Suppressor macrophage treated with lipopolysaccharide for 1 hour (primary cell): ENCODE data around the gene DNAH9.

Source experiments
- DNase-seq, 3 donors: peaks; one replicate each; pipeline ENCODE4 v3.0.0-alpha.2; 2020 to 2022

The DNAH9 gene

GRCh38 chr17:11598274-11599221, at the start of gene DNAH9:
Gene DNAH9 (plus strand): TSS chr17:11598470. CDS start chr17:11598499, 29 bp downstream.
- peak; percentile 13 to 20 (median 17) for DNase-seq

- DNase-seq: no peak
Observed at GRCh38 chr17:11550431-11550830, 47.8 kb upstream of the DNAH9 start.

- DNase-seq: no peak
Observed at GRCh38 chr17:11551442-11551841, 46.8 kb upstream of the DNAH9 start.

- no peak for DNase-seq
Observed at GRCh38 chr17:11553135-11553534, 45.1 kb upstream of the DNAH9 start.

- DNase-seq: no peak
Observed at GRCh38 chr17:11554042-11554441, 44.2 kb upstream of the DNAH9 start.

- DNase-seq: no peak
Observed at GRCh38 chr17:11554542-11554941, 43.7 kb upstream of the DNAH9 start.

GRCh38 chr17:11555530-11555929, 42.7 kb upstream of the DNAH9 start:
- DNase-seq: no peak

- no peak for DNase-seq
Observed at GRCh38 chr17:11557727-11558452, 40.4 kb upstream of the DNAH9 start.

- no peak for DNase-seq
Observed at GRCh38 chr17:11558681-11559234, 39.5 kb upstream of the DNAH9 start.

- no peak for DNase-seq
Observed at GRCh38 chr17:11559601-11560000, 38.7 kb upstream of the DNAH9 start.

GRCh38 chr17:11561281-11561680, 37.0 kb upstream of the DNAH9 start:
- DNase-seq: no peak

- no peak for DNase-seq
Observed at GRCh38 chr17:11561702-11562101, 36.6 kb upstream of the DNAH9 start.

- DNase-seq: no peak
Observed at GRCh38 chr17:11564589-11565380, 33.5 kb upstream of the DNAH9 start.

- no peak for DNase-seq
Observed at GRCh38 chr17:11565591-11565990, 32.7 kb upstream of the DNAH9 start.

GRCh38 chr17:11578998-11579397, 19.3 kb upstream of the DNAH9 start:
- no peak for DNase-seq

GRCh38 chr17:11580677-11581076, 17.6 kb upstream of the DNAH9 start:
- no peak for DNase-seq

GRCh38 chr17:11582217-11582616, 16.1 kb upstream of the DNAH9 start:
- DNase-seq: no peak

GRCh38 chr17:11583306-11583992, 14.8 kb upstream of the DNAH9 start:
- DNase-seq: no peak

- no peak for DNase-seq
Observed at GRCh38 chr17:11589716-11590115, 8.6 kb upstream of the DNAH9 start.

GRCh38 chr17:11601661-11602060, 3.4 kb downstream of the DNAH9 start:
- DNase-seq: no peak

GRCh38 chr17:11608396-11608795, 10.1 kb downstream of the DNAH9 start:
- DNase-seq: no peak

GRCh38 chr17:11610999-11611566, 12.8 kb downstream of the DNAH9 start:
- no peak for DNase-seq
